GM10266 (cell line): ENCODE results near the gene APBA2.

ENCODE experiments used
- DNase-seq: peaks from one replicate; pipeline ENCODE4 v3.0.0; 2012; ENCODE audit errors: extremely low spot score
- CTCF ChIP-seq: IDR thresholded peaks from 2 replicates; pipeline ENCODE4 v1.5.1; 2012; ENCODE audit warnings: mild to moderate bottlenecking, low read depth; ENCODE audit not compliant: control insufficient read depth, insufficient read depth; ENCODE audit errors: missing control alignments

APBA2 gene

GRCh38 chr15:28912422-28912821 is 26.6 kb downstream of the APBA2 start:
- no peak for TF ChIP-seq CTCF

DNA sequence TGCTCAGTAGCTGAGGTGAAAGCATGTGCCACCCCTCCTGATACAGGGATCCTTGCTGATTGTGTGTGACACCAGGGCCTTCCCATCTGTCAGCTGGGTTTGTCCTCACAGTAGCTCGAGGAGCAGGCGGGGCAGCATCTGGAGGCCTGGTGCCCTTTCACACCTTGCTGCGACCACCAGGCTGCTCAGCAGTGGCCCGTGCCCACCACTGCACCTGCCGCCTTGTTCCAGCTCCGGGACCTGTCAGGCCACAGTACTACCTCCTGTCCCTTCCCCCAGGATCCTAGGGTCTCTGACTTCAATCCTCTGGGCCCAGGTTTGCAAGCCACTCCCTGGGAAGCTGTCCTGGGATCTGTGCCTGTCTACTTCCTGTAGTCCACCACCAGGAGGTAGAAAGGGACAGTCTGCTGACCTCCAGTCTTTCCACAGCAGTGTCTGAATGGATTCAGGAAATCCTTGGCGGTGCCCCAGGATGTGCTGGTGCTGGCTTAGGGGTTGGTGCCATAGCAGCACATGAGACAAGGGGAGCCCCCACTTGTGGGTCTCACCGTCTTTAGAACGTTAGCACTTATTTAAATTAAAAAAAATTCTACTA is 27.5 kb downstream of the APBA2 start:
- TF ChIP-seq CTCF = no peak
- DNase-seq = no peak

More at GRCh38 chr15:28912422-28912821, 26.6 kb downstream of the APBA2 start:
- no peak for DNase-seq

GRCh38 chr15:28914046-28914445 is 28.3 kb downstream of the APBA2 start:
- no peak for DNase-seq
- no peak for TF ChIP-seq CTCF

DNA sequence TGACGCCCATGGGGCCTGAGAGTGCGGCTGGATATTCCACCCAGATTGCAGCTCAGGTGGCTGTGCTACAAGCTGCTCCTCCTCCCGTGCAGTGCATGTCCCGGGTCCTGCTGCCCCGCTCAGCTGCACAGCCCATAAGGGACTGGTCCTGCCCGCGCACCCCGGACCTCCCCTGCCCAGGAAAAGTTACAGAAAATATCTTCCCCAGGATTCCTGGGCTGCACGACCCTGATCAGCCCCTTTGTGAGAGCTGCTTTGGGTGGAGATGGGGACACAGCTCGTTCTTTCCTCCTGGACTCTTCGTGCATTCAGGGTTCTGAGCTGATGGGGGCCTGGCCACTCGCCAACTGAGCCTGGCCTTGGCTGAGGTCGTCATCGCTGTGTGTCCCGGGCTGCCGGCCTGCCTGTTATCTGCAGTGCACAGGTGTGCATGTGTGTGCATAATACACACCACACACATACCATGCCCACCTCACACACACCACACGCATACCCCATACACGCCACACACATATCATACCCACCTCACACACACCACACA is 28.8 kb downstream of the APBA2 start:
- no peak for TF ChIP-seq CTCF
- no peak for DNase-seq

DNA sequence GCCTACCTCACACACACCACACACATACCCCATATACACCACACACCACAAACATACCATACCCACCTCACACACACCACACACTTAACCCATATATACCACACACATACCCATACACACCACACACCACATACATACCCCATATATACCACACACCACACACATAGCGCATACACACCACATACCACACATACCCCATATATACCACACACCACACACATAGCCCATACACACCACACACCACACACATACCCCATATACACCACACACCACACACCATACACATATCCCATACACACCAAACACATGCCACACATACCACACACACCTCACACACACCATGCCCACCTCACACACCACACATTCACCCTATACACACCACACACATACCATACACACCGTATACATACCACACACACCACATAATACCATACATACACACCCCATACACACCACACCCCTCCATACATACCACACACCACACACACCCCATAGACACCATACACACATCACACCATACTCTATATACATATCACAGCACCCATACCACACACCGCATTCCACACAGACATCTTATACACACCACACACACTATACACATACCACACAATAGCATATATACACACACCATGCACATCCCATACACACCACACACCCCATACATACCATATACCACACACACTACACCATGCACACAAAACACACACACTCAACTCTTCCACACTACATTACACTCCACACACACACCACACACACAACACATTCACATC is 29.5 kb downstream of the APBA2 start:
- DNase-seq = no peak
- TF ChIP-seq CTCF = no peak

GRCh38 chr15:28915935-28916334 is 30.2 kb downstream of the APBA2 start:
- TF ChIP-seq CTCF = no peak
- DNase-seq = no peak

- no peak for TF ChIP-seq CTCF
- DNase-seq = no peak
Observed at GRCh38 chr15:28917791-28918140, 32.0 kb downstream of the APBA2 start.
